GM18870 (cell line): Measurements from ENCODE around the gene USP8.
"Not testable (repeated sequence)": the region's sequence is repeated elsewhere in the genome, so short reads cannot be mapped to it uniquely, and the experiment has no call there.

Experiments used
- ATAC-seq: cut with Tn5 transposase; IDR thresholded peaks from one replicate; pipeline ENCODE4 v1.9.1; 2021; ENCODE audit warnings: moderate library complexity; ENCODE audit not compliant: unreplicated experiment

Gene USP8

GRCh38 chr15:50438251-50438650 lies 14.0 kb downstream of the USP8 start:
- no peak for ATAC-seq

GRCh38 chr15:50440932-50441331 lies 16.7 kb downstream of the USP8 start:
- ATAC-seq: no peak

GRCh38 chr15:50452927-50453326 lies 28.7 kb downstream of the USP8 start:
- no peak for ATAC-seq

DNA sequence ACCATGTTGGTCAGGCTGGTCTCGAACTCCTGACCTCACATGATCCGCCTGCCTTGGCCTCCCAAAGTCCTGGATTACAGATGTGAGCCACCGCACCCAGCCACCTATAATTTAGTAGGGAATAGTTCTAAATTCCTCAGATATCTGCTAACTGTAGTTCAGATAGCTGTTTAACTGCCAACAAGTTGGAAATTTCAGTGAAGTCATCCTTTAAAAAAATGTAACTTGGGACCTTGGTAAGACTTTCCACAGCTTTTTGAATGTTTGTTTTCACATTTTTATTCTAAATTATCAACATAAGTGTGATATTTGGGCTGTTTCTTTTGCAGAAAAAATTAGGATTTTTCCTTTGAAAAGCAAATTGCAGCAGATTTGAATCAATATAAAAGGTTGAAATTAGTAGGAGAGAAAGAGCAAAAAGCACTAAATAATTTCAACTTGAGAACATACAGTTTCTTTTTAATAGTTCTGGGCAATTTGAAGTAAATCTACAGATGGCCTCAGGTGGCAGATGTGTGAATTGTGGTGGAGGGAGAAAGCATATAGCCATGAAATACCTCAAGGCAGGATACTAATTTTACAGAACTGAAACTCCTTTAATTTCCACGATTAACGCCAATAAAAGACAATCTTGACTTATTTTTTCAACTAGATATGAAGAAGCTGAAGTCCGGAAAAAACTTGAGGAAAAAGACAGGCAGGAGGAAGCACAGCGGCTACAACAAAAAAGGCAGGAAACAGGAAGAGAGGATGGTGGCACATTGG lies 34.3 kb downstream of the USP8 start:
- ATAC-seq: no peak

DNA sequence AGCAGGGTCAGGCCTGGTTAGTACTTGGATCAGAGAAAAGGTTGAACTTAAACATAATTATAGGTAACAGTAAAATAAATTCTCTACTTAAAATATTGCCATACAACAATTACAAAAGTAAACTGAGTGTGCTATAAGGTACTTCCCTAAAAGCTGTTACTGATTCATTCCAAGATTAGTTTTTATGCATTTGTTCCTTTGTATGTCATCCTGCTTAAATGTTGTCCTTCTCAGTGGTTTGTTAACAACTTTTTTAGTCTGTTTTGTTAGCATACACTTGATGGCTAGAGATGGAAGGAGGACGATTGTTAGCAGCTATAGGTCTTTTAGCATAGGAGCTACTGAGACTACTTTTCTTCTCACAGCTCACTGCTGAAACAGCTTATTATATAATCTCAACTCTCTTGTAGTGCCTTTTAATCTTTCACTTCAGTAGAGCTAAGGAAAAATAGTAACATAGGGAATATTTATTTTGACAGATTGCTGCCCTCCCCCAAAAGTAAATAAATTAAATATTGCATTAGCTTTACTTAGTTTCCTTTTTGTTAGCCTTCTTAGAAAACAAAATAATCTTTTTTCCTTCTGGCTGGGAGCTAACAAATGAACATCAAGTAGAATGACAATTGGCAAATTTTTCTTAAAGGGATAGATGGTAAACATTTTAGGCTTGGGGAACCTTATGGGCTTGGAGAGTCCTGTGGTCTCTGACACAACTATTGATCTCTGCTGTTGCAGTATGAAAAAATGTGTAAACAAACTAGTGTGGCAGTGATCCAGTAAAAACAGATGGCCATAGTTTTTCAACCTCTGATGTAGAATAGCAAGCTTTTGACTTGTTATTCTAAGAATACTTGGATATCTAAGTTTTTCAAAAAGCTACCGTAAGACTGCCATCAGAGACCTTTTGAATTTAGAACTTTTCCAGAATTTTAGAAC lies 39.5 kb downstream of the USP8 start:
- ATAC-seq: no peak

DNA sequence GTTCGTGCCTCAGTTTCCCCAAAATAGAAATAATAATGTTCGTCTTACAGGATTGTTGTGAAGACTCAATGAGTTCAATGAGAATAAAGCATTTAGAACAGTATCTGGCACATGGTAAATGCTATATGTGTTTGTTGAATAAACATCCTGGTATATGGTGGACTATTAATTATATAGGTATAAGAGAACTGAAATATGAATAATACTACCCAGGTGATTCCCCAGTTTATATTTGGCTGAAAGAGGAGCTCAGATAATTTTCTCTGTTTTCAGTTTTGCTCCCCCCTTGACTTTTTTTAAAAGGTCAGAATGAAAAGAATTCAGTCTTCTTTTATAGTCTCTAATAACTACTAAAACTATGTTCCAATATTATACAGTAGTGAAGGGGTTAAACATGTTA lies 46.9 kb downstream of the USP8 start:
- no peak for ATAC-seq

DNA sequence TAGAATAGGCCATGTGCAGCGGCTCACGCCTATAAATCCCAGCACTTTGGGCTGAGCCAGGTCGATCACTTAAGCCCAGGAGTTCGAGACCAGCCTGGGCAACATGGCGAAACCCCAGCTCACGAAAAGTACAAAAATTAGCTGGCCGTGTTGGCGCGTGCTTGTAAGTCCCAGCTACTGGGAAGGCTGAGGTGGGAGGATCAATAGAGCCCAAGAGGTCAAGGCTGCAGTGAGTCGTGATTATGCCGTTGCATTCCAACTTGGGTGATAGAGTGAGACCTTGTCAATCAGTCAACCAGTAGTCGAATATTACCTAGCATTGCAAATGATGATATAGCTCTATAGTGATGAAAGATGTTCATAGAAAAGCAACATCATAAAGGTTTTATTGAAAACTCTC lies 51.9 kb downstream of the USP8 start:
- no peak for ATAC-seq

DNA sequence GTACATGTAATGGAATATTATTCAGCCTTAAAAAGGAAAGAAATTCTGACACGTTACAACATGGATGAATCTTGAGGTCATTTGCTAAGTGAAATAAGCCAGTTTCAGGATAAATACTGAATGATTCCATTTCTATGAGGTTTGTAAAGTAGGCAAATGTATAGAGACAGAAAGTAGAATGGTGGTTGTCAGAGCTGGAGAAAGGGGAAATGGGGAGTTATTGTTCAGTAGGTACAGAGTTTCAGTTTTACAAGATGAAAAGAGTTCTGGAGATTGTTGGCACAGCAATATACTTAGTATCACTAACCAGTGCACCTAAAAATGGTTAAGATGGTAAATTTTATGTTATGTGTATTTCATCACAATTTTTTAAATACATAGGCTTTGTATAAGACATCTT lies 60.6 kb downstream of the USP8 start:
- no peak for ATAC-seq

- no peak for ATAC-seq
Observed at GRCh38 chr15:50485389-50485788, 61.2 kb downstream of the USP8 start.

- peak; percentile 45 for ATAC-seq
Observed at GRCh38 chr15:50487287-50487686, 63.1 kb downstream of the USP8 start.

DNA sequence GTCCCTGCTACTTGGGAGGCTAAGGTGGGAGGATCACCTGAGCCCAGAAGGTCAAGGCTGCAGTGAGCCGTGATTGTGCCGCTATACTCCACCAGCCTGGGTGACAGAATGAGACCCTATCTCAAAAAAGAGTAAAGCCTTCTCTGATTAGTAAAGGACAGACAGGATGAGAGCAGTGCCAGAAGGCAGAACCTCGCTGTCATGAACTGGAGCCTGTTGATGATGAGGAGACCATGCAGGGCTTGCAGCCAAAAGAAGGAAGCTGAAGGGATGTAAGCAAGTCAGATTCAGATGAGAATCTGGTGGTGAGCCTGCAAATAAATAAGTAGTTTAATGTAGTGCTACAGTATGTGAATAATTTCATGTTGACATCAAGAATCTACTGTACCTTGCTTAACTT lies 69.4 kb downstream of the USP8 start:
- no peak for ATAC-seq

DNA sequence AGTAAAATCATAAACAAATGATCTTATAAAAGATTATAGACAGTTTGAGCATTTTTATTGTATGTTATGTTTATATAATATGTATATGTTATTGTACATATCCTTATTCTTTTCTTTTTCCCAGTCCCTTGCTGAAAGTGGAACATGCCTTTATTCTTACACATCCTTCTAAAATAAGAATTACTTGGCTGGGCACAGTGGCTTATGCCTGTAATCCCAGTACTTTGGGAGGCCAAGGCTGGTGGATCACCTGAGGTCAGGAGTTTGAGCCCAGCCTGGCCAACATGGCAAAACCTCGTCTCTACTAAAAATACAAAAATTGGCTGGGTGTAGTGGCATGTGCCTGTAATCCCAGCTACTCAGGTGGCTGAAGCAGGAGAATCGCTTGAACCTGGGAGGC lies 70.3 kb downstream of the USP8 start:
- not testable (repeated sequence) for ATAC-seq

GRCh38 chr15:50496692-50497091 lies 72.5 kb downstream of the USP8 start:
- ATAC-seq: no peak

GRCh38 chr15:50500352-50500751 lies 76.1 kb downstream of the USP8 start:
- no peak for ATAC-seq

- no peak for ATAC-seq
Observed at GRCh38 chr15:50501815-50502214, 77.6 kb downstream of the USP8 start.

- no peak for ATAC-seq
Observed at GRCh38 chr15:50503144-50503543, 78.9 kb downstream of the USP8 start.

GRCh38 chr15:50505656-50506055 lies 81.5 kb downstream of the USP8 start:
- not testable (repeated sequence) for ATAC-seq

- no peak for ATAC-seq
Observed at GRCh38 chr15:50506121-50506520, 81.9 kb downstream of the USP8 start.

DNA sequence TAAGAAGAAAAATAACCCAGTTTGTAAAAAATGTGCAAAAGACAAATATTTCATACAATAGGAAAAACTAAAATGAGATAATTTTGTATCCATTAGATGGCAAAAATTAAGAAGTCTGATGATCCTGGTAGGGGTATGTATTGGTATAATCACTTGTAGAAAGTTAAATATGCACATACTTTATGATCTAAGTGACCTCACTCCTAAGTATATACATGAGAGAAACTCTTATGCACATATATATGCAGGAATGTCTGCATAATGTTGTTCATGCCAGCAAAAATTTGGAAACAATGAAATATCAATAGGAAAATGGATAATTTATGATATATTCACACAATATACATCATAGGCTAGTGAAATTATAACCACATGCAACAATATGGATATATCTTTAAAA lies 88.8 kb downstream of the USP8 start:
- no peak for ATAC-seq

DNA sequence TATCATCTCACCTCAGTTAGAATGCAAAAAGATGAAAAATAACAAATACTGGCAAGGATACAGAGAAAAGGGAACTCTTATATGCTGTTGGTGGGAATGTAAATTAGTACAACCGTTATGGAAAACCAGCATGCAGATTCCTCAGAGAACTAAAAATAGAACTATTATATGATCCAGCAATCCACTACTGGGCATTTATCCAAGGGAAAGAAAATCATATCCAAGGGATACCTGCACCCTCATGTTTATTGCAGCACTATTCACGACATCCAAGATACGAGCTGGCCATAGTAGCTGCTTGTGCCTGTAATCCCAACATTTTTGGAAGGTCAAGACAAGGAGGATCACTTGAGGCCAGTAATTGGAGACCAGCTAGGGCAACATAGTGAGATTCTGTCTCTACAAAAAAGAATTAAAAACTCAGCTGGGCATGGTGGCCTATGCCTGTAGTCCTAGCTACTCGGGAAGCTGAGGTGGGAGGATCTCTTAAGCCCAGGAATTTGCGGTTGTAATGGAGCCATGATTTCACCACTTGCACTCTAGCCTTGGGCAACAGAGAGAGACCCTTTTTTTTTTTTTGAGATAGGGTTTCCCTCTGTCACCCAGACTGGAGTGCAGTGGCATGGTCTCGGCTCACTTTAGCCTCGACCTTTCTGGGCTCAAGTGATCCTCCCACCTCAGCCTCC lies 95.7 kb downstream of the USP8 start:
- no peak for ATAC-seq

DNA sequence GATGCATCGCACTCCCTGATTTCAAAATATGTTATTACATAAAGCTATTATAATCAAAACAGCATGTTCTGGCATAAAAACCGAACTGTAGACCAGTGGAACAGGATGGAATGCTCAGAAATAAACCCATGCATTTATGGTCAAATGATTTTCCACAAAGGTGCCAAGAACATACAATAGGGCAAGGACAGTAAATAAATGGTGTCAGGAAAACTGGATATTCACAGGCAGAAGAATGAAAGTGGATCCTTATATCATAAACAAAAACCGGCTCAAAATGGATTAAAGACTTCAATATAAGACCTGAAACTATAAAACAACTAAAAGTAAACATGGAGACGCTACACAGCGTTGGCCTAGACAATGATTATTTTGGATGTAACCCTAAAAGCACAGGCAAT lies 99.6 kb downstream of the USP8 start:
- no peak for ATAC-seq

DNA sequence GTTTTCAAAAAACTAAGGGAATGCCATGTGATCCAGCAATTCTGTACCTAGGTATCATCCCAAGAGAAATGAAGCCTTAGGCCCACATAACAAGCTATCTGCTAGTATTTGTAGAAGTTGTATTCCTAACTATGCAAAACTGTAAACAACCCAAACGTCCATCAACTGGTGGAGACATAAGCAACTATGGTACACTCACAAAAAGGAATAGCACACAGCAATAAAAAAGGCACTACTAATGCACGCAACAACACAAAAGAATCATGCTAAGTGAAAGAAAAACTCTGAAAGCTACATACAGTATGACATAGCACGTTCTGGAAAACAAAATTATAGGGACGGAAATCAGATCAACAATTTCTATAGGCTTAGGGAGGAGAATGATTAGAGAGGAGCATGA lies 107.0 kb downstream of the USP8 start:
- no peak for ATAC-seq
